ENCODE measurements around the gene KBTBD13. TPM values are rescaled to one million over a fixed set of nuclear protein-coding genes. Genes with fewer than 3 reads are reported as not detected.

Gene KBTBD13
- total and polyA plus RNA-seq, 11 donors = 0.78 to 11.8 (median 4.2) TPM

DNA sequence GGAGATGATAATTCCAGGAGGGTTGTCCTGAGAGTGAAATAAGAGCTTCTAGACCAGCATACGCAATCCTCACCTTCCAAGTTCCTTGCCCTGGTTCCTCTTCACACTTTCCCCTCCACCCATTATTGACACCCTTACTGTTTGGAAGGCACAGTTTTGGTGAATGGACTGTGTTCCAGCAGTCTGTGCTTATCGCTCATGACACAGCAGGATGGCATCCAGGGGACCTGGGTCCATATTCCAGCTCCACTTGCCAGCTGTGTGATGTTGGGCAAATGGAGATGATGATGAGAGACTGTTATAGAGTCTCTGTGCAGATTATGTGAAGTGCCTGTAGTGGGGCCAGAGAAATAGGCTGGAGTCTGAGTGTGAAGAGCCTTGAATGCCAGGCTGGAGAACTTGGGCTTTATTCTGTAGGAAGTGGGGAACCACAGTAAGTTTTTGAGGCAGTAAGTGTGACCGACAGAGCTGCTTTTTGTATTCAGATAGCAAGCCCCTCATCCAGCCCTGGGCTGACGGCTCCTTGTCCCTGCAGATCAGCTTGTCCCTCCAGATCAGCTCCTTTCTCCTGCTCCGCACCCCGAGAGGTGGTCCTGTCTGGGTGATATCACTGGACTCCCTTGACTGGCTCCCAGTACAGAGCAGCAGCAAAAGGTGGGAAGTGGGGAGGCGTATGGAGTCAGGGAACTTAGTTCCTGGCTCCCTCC is 8.1 kb downstream of the KBTBD13 start:
- 80 to 88% (median 83%) methylated on average over 7 of the region's 7 CpGs for WGBS, 4 donors
- H3K27me3 ChIP-seq = peaks cover 0 to 3% (median 0%) of the 10 kb centered on the region in 9 donors
- DNase-seq (peak in 1 of 5 donors; percentile 36), ATAC-seq (peak in 1 of 4 donors; percentile 6)
- peak overlapping the region in 9 of 12 donors; percentile 23 to 97 (median 88) for H3K27ac ChIP-seq
- no peak overlapping the region for H3K4me3 ChIP-seq
- no peaks in the 10 kb centered on the region for H3K9me3 ChIP-seq
- intact Hi-C loops (cut with DNase I) = loop anchor here in 4 of 10 donors (5.0 to 10.0 kb wide), 2 partner anchors 32 to 50 kb away; no protein-coding TSS in a partner anchor
- TF ChIP-seq, protein P1, sequence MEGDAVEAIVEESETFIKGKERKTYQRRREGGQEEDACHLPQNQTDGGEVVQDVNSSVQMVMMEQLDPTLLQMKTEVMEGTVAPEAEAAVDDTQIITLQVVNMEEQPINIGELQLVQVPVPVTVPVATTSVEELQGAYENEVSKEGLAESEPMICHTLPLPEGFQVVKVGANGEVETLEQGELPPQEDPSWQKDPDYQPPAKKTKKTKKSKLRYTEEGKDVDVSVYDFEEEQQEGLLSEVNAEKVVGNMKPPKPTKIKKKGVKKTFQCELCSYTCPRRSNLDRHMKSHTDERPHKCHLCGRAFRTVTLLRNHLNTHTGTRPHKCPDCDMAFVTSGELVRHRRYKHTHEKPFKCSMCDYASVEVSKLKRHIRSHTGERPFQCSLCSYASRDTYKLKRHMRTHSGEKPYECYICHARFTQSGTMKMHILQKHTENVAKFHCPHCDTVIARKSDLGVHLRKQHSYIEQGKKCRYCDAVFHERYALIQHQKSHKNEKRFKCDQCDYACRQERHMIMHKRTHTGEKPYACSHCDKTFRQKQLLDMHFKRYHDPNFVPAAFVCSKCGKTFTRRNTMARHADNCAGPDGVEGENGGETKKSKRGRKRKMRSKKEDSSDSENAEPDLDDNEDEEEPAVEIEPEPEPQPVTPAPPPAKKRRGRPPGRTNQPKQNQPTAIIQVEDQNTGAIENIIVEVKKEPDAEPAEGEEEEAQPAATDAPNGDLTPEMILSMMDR (IDR thresholded peaks at IDR 0.05) = no peak
- TF ChIP-seq POLR2A (IDR thresholded peaks at IDR 0.05) = no peak
- no peaks in the 10 kb centered on the region for H3K36me3 ChIP-seq
- peaks cover 12 to 88% (median 51%) of the 10 kb centered on the region in 12 donors for H3K4me1 ChIP-seq

DNA sequence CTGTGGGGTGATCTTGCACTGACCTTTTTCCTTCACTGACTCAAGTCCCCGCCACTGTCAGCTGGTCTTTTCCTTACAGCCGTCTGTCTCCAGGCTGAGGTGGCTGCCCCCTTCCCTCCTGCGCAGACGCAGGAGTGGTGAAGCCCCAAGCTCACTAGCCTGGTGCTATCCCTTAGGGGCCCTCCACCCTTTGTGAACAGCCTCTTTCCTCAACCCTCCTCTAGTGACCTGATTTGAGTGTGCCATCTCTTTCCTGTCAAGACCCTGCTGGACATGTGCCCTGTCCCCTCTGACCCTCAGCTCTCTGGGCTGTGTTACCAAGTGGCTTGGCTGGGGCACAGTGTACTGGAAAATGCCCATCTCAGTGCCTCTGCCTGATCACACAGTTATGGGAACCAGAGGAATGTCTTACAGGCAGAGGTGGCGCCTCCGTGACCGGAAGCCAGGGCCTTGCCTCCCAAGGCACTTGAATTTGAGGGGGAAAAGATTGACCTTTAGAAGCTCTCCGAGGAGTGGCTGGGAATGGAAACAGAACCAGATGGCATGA is 8.7 kb downstream of the KBTBD13 start:
- no peak for ATAC-seq

DNA sequence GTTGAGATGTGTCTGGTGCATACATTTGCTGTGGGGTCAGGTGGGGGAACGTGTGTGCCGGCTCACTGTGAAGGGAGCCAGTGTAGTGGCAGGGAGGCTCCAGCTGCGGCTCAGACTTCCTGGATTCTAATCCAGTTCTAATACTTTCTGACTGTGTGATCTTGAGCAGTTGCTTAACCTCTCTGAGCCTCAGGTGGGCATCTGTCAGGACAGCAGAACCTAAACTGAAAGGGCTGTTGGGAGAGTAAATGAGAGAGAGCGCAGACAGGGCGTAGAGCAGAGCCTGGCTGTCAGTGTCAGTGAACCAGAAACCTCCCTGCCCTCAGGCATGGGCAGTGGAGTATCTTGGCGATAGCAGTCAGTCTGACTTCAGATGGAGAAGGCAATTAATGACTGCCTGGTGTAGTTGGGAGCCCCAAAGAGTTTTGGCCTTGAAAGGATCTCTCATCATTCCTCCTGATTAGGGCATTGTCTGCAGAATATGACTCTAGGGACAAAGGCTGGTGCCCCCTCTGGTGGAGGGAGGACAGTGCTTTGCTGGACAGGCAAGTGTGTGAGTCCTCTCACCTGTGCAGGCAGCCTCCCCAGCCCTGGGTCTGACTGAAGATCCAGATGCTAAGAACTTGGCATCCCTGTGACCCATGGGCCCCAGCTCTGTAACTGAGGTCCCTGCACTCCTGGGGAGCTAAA is 9.6 kb downstream of the KBTBD13 start:
- no peaks in the 10 kb centered on the region for H3K36me3 ChIP-seq
- ATAC-seq (no peak), DNase-seq (peak in 1 of 5 donors; percentile 52)
- H3K4me1 ChIP-seq = peaks cover 12 to 85% (median 47%) of the 10 kb centered on the region in 12 donors
- intact Hi-C loops (cut with DNase I) = loop anchor here in 4 of 10 donors (5.0 to 10.0 kb wide), 2 partner anchors 34 to 51 kb away; no protein-coding TSS in a partner anchor
- H3K9me3 ChIP-seq = no peaks in the 10 kb centered on the region
- WGBS, 4 donors = 77 to 89% (median 81%) methylated on average over 6 of the region's 6 CpGs
- no peak for TF ChIP-seq POLR2A (IDR thresholded peaks at IDR 0.05)
- TF ChIP-seq, protein P1 (IDR thresholded peaks at IDR 0.05) = peak in 9 of 12 donors; percentile 8 to 51 (median 40)
- H3K4me3 ChIP-seq = no peak overlapping the region
- H3K27ac ChIP-seq = peak overlapping the region in 8 of 12 donors; percentile 64 to 97 (median 92)
- H3K27me3 ChIP-seq = peaks cover 0 to 3% (median 0%) of the 10 kb centered on the region in 9 donors

More for the DNA sequence above, 8.7 kb downstream of the KBTBD13 start:
- peaks cover 12 to 93% (median 51%) of the 10 kb centered on the region in 12 donors for H3K4me1 ChIP-seq
- intact Hi-C loops (cut with DNase I) = loop anchor here in 4 of 10 donors (5.0 to 10.0 kb wide), 2 partner anchors 33 to 50 kb away; no protein-coding TSS in a partner anchor
- TF ChIP-seq, protein P1 (IDR thresholded peaks at IDR 0.05) = no peak
- TF ChIP-seq POLR2A (IDR thresholded peaks at IDR 0.05) = no peak
- H3K9me3 ChIP-seq = no peaks in the 10 kb centered on the region
- peaks cover 0 to 3% (median 0%) of the 10 kb centered on the region in 9 donors for H3K27me3 ChIP-seq
- WGBS, 4 donors = 63 to 75% (median 67%) methylated on average over 8 of the region's 8 CpGs
- DNase-seq = peak in 1 of 5 donors; percentile 28
- no peaks in the 10 kb centered on the region for H3K36me3 ChIP-seq
- H3K4me3 ChIP-seq = no peak overlapping the region
- H3K27ac ChIP-seq = peak overlapping the region in 9 of 12 donors; percentile 23 to 97 (median 88)

All from heart left ventricle (tissue), 16 donors.